Activated B cell treated with CpG ODN at 0.5 μM for 24 hours (primary cell): Measurements from ENCODE around the gene INPP4B. TPM values are rescaled to one million over a fixed set of nuclear protein-coding genes. Genes with fewer than 3 reads are reported as not detected.

ENCODE experiments used
- ATAC-seq: fragments of 200-7000 bp; cut with Tn5 transposase; one replicate; pipeline ENCODE4 v1.10.0; 2021; ENCODE audit warnings: low read depth, mild to moderate bottlenecking, moderate library complexity
- CTCF ChIA-PET: fragments of 350-600 bp; sonication (Branson Sonifier 250); formaldehyde crosslinking; loops from one replicate; lab custom pipeline; 2021; ENCODE audit warnings: antibody characterized with exemption; lab: Charles Lee
- POLR2A ChIA-PET: fragments of 350-600 bp; sonication (Branson Sonifier 250); formaldehyde crosslinking; loops from one replicate; lab custom pipeline; 2021; ENCODE audit warnings: antibody characterized with exemption; lab: Charles Lee
- DNase-seq: peaks from one replicate; pipeline ENCODE4 v3.0.0; 2022
- H3K27ac Mint-ChIP-seq: one replicate; pipeline ENCODE4 v1.8.0; 2020; ENCODE audit warnings: mixed read lengths
- H3K27me3 Mint-ChIP-seq: one replicate; pipeline ENCODE4 v1.8.0; 2021; ENCODE audit warnings: mixed read lengths
- H3K36me3 Mint-ChIP-seq: one replicate; pipeline ENCODE4 v1.8.0; 2021; ENCODE audit warnings: low read depth, mixed read lengths
- H3K4me1 Mint-ChIP-seq: one replicate; pipeline ENCODE4 v1.8.0; 2021; ENCODE audit warnings: mixed read lengths
- H3K4me3 Mint-ChIP-seq: one replicate; pipeline ENCODE4 v1.8.0; 2020; ENCODE audit warnings: mild to moderate bottlenecking, mixed read lengths
- H3K9me3 Mint-ChIP-seq: one replicate; pipeline ENCODE4 v1.8.0; 2020; ENCODE audit warnings: mixed read lengths
- intact Hi-C: fragments of 100-400 bp; cut with micrococcal nuclease; formaldehyde crosslinking; loops from one replicate; pipeline ENCODE4 v1.15.1; 2024
- total RNA-seq: library from RNA; stranded (reverse); gene quantifications from 2 replicates; pipeline ENCODE4 v1.2.3, GENCODE V29; 2022
- TF ChIP-seq, protein P1 (sequence below): fragments of 200-600 bp; IDR thresholded peaks from one replicate; pipeline ENCODE4 v1.8.0; 2022; ENCODE audit warnings: antibody characterized with exemption, mild to moderate bottlenecking

INPP4B gene
- total RNA-seq, 1 donor from 2014 or later = 0.11 TPM

DNA sequence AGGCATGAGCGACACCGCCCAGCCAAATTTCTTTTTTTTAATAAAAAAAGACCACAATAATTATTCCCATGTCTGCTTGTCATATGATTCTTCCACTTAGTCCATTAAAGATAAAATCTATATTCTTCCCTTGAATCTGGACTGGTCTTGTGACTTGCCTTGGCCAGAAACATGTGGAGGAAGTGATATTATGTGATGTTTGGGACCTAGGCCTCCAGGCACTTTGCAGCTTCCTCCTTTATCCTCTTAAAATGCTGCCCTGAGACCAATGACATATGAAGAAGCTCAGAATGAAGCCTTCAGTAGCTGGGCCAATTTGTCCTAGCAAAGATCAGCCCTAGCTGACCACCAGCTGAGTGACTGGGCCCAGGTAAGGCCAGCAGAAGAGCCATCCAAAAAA lies 250.0 kb downstream of the INPP4B start:
- ChIA-PET CTCF (no interaction called here), POLR2A (no interaction called here)
- intact Hi-C loops = no loop called here
- no peak overlapping the region for H3K27ac Mint-ChIP-seq
- no peaks in the 10 kb centered on the region for H3K9me3 Mint-ChIP-seq
- no peaks in the 10 kb centered on the region for H3K27me3 Mint-ChIP-seq
- TF ChIP-seq, protein P1, sequence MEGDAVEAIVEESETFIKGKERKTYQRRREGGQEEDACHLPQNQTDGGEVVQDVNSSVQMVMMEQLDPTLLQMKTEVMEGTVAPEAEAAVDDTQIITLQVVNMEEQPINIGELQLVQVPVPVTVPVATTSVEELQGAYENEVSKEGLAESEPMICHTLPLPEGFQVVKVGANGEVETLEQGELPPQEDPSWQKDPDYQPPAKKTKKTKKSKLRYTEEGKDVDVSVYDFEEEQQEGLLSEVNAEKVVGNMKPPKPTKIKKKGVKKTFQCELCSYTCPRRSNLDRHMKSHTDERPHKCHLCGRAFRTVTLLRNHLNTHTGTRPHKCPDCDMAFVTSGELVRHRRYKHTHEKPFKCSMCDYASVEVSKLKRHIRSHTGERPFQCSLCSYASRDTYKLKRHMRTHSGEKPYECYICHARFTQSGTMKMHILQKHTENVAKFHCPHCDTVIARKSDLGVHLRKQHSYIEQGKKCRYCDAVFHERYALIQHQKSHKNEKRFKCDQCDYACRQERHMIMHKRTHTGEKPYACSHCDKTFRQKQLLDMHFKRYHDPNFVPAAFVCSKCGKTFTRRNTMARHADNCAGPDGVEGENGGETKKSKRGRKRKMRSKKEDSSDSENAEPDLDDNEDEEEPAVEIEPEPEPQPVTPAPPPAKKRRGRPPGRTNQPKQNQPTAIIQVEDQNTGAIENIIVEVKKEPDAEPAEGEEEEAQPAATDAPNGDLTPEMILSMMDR = no peak
- ATAC-seq (no peak), DNase-seq (no peak)
- H3K36me3 Mint-ChIP-seq = no peaks in the 10 kb centered on the region
- H3K4me1 Mint-ChIP-seq = no peaks in the 10 kb centered on the region
- no peak overlapping the region for H3K4me3 Mint-ChIP-seq

DNA sequence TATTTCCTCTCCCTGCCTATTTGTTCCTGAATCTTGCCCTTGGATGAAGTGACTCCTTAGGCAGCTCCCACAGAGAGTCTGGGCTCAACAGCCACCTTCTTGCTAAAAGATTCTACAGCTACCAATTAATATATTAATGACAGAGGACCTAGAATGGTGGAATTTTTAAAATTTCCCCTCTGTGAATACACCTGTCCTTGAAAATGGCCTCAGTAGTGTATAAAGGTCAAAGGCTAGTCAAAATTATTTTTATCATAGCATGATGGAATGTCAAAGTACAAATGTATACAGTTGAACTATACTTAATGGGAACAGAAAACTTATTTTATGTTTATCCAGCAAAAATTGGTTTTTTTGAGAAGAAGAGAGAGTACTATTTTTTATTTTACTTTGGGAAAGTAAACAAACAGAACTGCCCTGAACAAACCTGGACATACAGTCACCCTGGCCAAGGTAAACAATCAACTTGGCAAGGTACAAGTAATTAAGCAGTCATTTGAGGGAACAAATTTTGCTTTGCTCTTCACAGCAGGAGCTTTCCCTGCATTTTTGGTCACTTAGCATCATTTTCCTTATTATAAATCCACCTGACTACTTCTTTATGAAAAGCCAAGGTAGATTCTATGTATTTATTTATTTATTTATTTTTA lies 250.8 kb downstream of the INPP4B start:
- intact Hi-C loops = no loop called here
- no peaks in the 10 kb centered on the region for H3K4me1 Mint-ChIP-seq
- no peak overlapping the region for H3K27ac Mint-ChIP-seq
- no peak for ATAC-seq
- no peak for DNase-seq
- H3K4me3 Mint-ChIP-seq = no peak overlapping the region
- H3K27me3 Mint-ChIP-seq = no peaks in the 10 kb centered on the region
- POLR2A ChIA-PET = no interaction called here
- no peaks in the 10 kb centered on the region for H3K36me3 Mint-ChIP-seq
- no peaks in the 10 kb centered on the region for H3K9me3 Mint-ChIP-seq
- CTCF ChIA-PET = no interaction called here
- TF ChIP-seq, protein P1 = no peak

DNA sequence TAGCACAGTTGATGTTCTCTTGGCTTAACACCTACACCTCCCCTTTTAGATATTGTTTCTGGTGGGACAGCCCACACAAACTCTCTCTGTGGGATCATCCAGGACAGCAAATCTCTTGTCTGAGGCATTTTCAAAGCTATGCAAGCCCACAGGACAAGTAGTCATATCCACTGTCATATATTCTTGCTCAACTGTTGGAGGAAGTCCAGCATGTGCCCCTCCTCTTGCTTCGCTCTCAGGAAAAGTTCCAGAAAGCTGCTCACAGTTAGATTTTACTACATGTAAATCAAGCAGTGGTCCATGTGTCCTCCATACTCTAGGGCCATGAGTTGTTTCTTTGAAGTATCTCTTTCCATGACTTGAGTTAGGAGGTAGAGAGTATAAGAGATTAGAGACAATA lies 260.7 kb downstream of the INPP4B start:
- Mint-ChIP-seq H3K4me1 (no peaks in the 10 kb centered on the region), H3K27ac (no peak overlapping the region), H3K27me3 (no peaks in the 10 kb centered on the region), H3K9me3 (no peaks in the 10 kb centered on the region), H3K36me3 (no peaks in the 10 kb centered on the region), H3K4me3 (no peak overlapping the region)
- no peak for ATAC-seq
- intact Hi-C loops = no loop called here
- CTCF ChIA-PET = no interaction called here
- TF ChIP-seq, protein P1 = no peak
- no peak for DNase-seq
- POLR2A ChIA-PET = no interaction called here

DNA sequence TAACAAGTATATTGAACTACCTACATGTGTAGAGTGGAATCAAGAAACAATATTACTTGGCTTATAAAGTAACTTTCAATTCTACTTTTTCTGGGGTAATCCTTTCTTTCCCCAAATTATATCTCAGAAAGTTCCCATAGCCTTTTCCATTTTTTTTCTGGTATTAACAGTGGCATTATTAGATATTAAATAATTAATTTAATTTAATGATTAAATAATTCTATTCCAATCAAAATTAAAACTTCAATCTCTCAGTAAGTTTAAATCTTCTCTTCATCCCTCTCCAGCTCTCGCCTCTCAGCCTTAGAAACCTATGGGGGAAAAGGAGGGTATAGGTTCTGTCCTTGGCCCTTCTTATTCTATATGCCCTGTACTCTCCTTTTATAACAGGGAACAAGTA lies 262.4 kb downstream of the INPP4B start:
- H3K27me3 Mint-ChIP-seq = no peaks in the 10 kb centered on the region
- DNase-seq (no peak), ATAC-seq (no peak)
- no peaks in the 10 kb centered on the region for H3K36me3 Mint-ChIP-seq
- CTCF ChIA-PET = no interaction called here
- intact Hi-C loops = no loop called here
- TF ChIP-seq, protein P1 = no peak
- no peak overlapping the region for H3K27ac Mint-ChIP-seq
- POLR2A ChIA-PET = no interaction called here
- no peak overlapping the region for H3K4me3 Mint-ChIP-seq
- no peaks in the 10 kb centered on the region for H3K4me1 Mint-ChIP-seq
- H3K9me3 Mint-ChIP-seq = no peaks in the 10 kb centered on the region

DNA sequence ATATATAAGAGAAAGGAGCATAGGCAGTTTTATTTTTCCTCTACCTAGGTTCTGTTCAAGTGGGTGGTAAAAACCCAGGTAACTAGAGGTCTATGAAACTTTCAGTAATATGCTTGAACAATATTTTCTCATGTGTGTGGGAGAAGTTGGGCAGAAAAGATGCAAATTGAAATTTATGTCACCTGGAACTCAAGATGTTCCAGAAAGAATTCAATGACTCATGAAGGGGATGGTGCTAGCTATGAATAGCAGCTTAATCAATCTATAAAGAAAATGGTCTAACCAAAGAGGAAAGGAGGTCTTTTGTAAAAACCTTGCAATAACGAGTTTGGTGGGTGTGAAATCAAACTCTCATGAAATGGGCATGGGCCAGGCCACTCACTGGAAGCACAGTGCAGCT lies 263.8 kb downstream of the INPP4B start:
- TF ChIP-seq, protein P1 = no peak
- H3K27me3 Mint-ChIP-seq = no peaks in the 10 kb centered on the region
- no peaks in the 10 kb centered on the region for H3K4me1 Mint-ChIP-seq
- DNase-seq = no peak
- H3K9me3 Mint-ChIP-seq = peaks cover 4% of the 10 kb centered on the region
- no peak overlapping the region for H3K27ac Mint-ChIP-seq
- no peaks in the 10 kb centered on the region for H3K36me3 Mint-ChIP-seq
- intact Hi-C loops = no loop called here
- ChIA-PET POLR2A (no interaction called here), CTCF (no interaction called here)
- ATAC-seq = no peak
- H3K4me3 Mint-ChIP-seq = no peak overlapping the region
